HL-60/S4 (cell line): Measurements from ENCODE around the gene PAX8.

Experiments used
- in situ Hi-C: fragments of 300-500 bp; cut with MboI; formaldehyde crosslinking; loops from 2 replicates; pipeline ENCODE4 v1.14.3; 2022; ENCODE audit warnings: low sequenced_read_pairs

The PAX8 gene

GRCh38 chr2:113209011-113209645 lies 69.6 kb downstream of the PAX8 start:
- in situ Hi-C loops: no loop called here

- in situ Hi-C loops: no loop called here
Observed at GRCh38 chr2:113208396-113208795, 70.3 kb downstream of the PAX8 start.

- in situ Hi-C loops: no loop called here
Observed at GRCh38 chr2:113207021-113207420, 71.7 kb downstream of the PAX8 start.

GRCh38 chr2:113206251-113206650 lies 72.5 kb downstream of the PAX8 start:
- in situ Hi-C loops: no loop called here

GRCh38 chr2:113203901-113204519 lies 74.7 kb downstream of the PAX8 start:
- in situ Hi-C loops: no loop called here

- in situ Hi-C loops: no loop called here
Observed at GRCh38 chr2:113203217-113203530, 75.5 kb downstream of the PAX8 start.

GRCh38 chr2:113202305-113203216 lies 76.2 kb downstream of the PAX8 start:
- in situ Hi-C loops: no loop called here

- in situ Hi-C loops: no loop called here
Observed at GRCh38 chr2:113201496-113202304, 77.0 kb downstream of the PAX8 start.

- in situ Hi-C loops: no loop called here
Observed at GRCh38 chr2:113200736-113201490, 77.8 kb downstream of the PAX8 start.

GRCh38 chr2:113200236-113200635 lies 78.5 kb downstream of the PAX8 start:
- in situ Hi-C loops: no loop called here

- in situ Hi-C loops: no loop called here
Observed at GRCh38 chr2:113198790-113199612, 79.7 kb downstream of the PAX8 start.

- in situ Hi-C loops: no loop called here
Observed at GRCh38 chr2:113198048-113198789, 80.5 kb downstream of the PAX8 start.

- in situ Hi-C loops: no loop called here
Observed at GRCh38 chr2:113197347-113198047, 81.2 kb downstream of the PAX8 start.

- in situ Hi-C loops: no loop called here
Observed at GRCh38 chr2:113196839-113197238, 81.9 kb downstream of the PAX8 start.

- in situ Hi-C loops: no loop called here
Observed at GRCh38 chr2:113195923-113196501, 82.7 kb downstream of the PAX8 start.

GRCh38 chr2:113192459-113193100 lies 86.1 kb downstream of the PAX8 start:
- in situ Hi-C loops: no loop called here

- in situ Hi-C loops: no loop called here
Observed at GRCh38 chr2:113190871-113191270, 87.8 kb downstream of the PAX8 start.
